Mucosa of stomach (tissue), 1 donor: ENCODE results near the gene CEP41.

Experiments used
- H3K27me3 ChIP-seq: one replicate; pipeline ENCODE4 v1.7.0; 2013; ENCODE audit warnings: mild to moderate bottlenecking, low read length; ENCODE audit not compliant: control insufficient read depth, insufficient read depth
- H3K36me3 ChIP-seq: one replicate; pipeline ENCODE4 v1.7.0; 2013; ENCODE audit warnings: low read length; ENCODE audit not compliant: control insufficient read depth, insufficient read depth
- H3K4me1 ChIP-seq: one replicate; pipeline ENCODE4 v1.7.0; 2013; ENCODE audit warnings: mild to moderate bottlenecking, low read length; ENCODE audit not compliant: control insufficient read depth, insufficient read depth
- H3K4me3 ChIP-seq: one replicate; pipeline ENCODE4 v1.7.0; 2013; ENCODE audit warnings: low read length
- H3K9ac ChIP-seq: one replicate; pipeline ENCODE4 v1.7.0; 2013; ENCODE audit warnings: mild to moderate bottlenecking, low read length, moderate library complexity
- H3K9me3 ChIP-seq: one replicate; pipeline ENCODE4 v1.7.0; 2013; ENCODE audit warnings: mild to moderate bottlenecking, low read length, moderate library complexity; ENCODE audit not compliant: control insufficient read depth
- donor health status: Pancreatic carcinoma.

CEP41 gene

DNA sequence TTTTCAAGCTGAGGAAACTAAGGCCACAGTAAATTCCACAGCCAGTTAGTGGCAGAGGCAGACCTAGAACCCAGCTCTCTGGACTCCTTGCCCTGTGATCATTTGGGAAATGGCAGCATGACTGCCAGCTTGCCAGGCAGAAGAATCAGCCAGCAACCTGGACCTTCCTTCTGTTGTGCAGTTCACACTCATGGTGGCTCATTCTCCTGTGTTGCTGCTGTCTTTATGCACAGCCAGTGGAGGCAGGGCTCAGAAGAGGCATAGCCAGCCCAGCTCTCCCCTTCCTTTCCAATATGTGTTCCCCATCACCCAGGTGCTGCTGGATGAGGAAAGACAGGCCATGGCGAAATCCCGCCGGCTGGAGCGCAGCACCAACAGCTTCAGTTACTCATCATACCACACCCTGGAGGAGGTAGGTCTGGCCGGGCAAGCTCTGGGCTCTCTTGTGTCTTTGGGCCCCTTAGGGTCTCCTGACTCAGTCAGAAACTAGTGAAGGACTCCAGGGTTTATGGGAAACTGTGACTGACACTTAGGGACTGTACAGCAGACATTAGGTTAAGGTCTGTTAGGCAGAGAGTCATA lies 81.4 kb downstream of the CEP41 start:
- no peak overlapping the region for H3K9ac ChIP-seq
- H3K36me3 ChIP-seq = no peaks in the 10 kb centered on the region
- H3K4me1 ChIP-seq = no peaks in the 10 kb centered on the region
- H3K9me3 ChIP-seq = no peaks in the 10 kb centered on the region
- no peaks in the 10 kb centered on the region for H3K27me3 ChIP-seq
- no peak overlapping the region for H3K4me3 ChIP-seq

DNA sequence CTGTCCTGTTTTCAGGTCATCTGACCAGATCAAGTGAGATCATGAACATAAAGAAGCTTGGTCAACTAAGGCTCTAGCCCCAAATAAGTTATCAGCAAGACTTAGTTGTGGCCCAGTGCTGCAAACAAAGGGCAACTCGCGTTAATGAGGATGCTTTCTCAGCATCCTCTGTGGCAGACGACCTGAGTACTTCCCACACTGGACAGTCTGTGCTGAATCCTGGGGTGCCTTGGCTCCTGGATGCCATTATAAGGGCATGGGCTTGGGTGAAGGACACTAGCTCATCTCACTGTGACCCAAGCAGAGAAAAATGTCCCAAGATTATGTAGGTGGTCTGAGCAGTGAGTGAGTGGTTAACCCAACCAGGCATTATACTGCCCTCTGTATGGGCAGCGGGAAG lies 82.3 kb downstream of the CEP41 start:
- Histone ChIP-seq H3K4me3 (no peak overlapping the region), H3K9ac (no peak overlapping the region), H3K4me1 (no peaks in the 10 kb centered on the region), H3K27me3 (no peaks in the 10 kb centered on the region), H3K9me3 (no peaks in the 10 kb centered on the region), H3K36me3 (no peaks in the 10 kb centered on the region)

DNA sequence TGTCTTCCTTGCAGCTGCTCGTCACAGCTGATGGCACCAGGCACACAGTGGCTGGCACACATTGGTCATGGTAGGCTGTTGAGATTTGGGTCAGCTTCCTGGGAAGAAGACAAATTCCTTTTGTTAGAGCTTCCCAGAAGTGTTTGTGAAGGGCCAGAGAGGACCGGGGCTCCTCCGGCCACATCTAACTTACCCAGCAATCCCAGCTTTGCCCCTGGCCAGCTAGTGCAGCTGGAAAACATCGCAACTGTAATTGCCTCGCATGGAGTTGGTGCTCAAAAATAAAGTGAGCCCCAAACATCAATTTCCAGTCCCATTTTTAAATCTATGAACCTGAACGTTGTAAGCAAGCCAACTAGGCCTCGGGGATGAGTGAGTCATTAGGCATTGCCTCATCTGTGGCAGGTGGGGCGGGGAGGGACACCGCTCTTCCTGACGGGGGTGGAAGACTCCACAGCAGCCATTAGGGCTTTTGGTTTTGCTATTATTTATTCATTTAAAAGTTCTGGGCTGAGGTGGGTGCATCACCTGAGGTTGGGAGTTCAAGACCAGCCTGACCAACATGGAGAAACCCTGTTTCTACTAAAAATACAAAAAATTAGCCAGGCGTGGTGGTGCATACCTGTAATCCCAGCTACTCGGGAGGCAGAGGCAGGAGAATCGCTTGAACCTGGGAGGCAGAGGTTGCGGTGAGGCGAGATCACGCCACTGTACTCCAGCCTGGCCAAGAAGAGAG lies 83.8 kb downstream of the CEP41 start:
- H3K36me3 ChIP-seq = no peaks in the 10 kb centered on the region
- H3K4me3 ChIP-seq = no peak overlapping the region
- H3K9me3 ChIP-seq = no peaks in the 10 kb centered on the region
- no peak overlapping the region for H3K9ac ChIP-seq
- no peaks in the 10 kb centered on the region for H3K4me1 ChIP-seq
- H3K27me3 ChIP-seq = no peaks in the 10 kb centered on the region

DNA sequence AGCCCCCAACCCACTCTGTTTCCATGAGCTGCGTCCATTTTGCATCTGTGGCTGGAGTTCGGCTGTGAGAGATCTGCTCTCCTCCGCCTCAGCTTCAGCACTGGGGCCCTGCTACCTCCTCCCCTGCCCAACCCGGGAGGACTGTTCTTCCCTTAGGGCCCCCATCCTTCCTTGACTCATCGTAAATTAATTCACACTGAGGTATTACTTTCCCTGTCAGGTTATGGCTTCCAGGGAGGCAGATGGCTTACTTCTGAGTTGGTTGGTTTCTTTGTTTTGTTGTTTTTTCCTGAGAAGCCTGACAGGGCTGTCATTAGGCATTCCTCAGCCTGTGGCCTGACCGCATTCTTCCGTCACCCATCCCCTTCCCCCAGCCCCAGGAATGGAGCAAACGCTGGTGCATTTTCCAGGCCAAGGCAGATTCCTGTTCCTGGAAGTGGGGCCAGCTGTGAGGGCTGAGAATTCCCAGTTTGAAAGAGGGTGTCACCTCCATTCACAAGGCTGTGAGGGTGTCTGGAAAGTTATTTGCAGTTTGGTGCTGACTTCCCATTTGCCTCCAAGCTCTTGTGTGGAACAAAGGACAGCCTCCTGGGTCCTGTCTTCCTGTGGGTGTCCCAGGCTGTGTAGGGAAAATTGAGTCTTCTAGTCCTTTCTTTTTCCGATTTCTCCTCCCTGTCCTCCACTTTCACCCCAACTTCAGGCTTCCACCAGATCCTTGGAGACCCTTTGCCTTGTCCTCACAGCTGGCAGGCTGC lies 84.5 kb downstream of the CEP41 start:
- H3K9me3 ChIP-seq = no peaks in the 10 kb centered on the region
- no peak overlapping the region for H3K9ac ChIP-seq
- no peaks in the 10 kb centered on the region for H3K36me3 ChIP-seq
- no peaks in the 10 kb centered on the region for H3K4me1 ChIP-seq
- H3K4me3 ChIP-seq = no peak overlapping the region
- H3K27me3 ChIP-seq = no peaks in the 10 kb centered on the region

DNA sequence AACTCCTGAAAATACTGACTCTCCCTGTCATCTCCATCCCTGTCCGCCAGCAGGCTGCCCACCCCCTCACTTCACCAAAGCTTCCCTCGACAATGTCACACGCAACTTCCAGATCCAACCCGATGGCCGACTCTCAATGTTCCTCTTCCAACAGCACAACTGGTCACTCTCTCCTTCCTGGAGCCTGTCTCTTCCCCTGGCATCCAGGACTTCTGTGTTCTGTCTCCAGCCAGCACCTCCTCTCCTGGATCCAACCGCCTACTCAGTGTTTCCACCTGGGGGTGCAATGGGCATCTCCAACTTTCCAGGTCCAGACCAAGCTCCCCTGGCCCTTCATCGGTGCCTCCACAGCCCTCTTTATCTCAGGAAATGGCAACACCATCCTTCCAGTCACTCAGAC lies 87.6 kb downstream of the CEP41 start:
- Histone ChIP-seq H3K36me3 (no peaks in the 10 kb centered on the region), H3K27me3 (no peaks in the 10 kb centered on the region), H3K9ac (no peak overlapping the region), H3K4me3 (no peak overlapping the region), H3K4me1 (no peaks in the 10 kb centered on the region), H3K9me3 (no peaks in the 10 kb centered on the region)

DNA sequence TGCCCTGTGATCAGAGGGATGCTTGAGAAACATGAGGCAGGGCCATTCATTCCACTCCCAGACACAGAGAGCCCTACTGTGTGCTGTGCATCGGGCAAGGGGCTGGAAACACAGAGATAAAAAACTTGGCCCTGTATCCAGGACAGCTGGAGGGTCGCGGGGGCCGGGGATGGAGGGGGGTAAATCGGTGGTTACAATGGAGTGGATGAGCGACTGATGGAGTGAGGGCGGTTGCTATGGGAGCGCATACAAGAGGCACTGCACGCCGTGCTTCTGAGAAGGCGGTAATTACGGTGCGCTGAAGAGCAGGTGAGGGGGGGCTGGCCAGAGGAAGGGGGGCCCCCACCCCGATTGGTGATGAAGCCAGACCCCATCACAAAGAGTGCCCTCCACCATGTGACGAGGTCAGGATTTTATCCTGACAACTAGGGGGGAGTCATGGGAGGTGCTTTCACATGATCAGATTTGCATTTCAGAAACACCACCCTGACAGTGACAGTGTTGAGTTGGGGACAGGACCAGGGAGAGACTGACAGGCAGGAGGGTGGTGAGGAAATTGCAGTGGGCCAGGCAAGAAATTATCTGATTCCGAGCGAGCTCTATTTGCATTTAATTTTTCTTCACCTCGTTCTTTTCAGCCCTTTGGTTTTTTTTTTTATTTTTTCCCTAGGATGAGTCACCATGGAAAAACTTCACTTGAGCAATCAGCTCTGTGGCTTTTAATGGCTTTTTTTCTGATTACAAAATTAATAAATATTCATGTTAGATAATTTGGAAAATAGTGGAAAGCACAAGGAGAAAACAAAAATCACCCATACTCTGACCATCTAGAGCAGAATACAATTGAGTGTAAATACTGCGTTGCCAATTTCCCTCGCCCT lies 88.4 kb downstream of the CEP41 start:
- Histone ChIP-seq H3K36me3 (no peaks in the 10 kb centered on the region), H3K9ac (no peak overlapping the region), H3K4me1 (no peaks in the 10 kb centered on the region), H3K9me3 (no peaks in the 10 kb centered on the region), H3K27me3 (no peaks in the 10 kb centered on the region), H3K4me3 (no peak overlapping the region)

DNA sequence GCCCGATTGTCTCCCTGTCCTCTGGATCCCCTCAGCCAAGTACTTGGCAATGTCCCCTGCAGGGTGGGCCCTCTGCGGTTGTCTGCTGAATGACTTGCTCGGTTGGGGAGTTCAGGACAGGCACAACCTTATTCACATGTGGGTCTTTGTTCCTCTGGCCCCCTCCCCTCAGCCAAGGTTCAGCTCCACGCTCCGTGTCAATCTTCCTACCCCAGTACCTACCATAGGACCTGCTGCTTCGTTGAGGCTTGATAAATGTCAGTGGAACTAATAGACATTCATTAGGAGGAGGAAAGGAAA lies 89.1 kb downstream of the CEP41 start:
- H3K36me3 ChIP-seq = no peaks in the 10 kb centered on the region
- no peaks in the 10 kb centered on the region for H3K9me3 ChIP-seq
- no peaks in the 10 kb centered on the region for H3K27me3 ChIP-seq
- no peak overlapping the region for H3K9ac ChIP-seq
- no peak overlapping the region for H3K4me3 ChIP-seq
- H3K4me1 ChIP-seq = no peaks in the 10 kb centered on the region

DNA sequence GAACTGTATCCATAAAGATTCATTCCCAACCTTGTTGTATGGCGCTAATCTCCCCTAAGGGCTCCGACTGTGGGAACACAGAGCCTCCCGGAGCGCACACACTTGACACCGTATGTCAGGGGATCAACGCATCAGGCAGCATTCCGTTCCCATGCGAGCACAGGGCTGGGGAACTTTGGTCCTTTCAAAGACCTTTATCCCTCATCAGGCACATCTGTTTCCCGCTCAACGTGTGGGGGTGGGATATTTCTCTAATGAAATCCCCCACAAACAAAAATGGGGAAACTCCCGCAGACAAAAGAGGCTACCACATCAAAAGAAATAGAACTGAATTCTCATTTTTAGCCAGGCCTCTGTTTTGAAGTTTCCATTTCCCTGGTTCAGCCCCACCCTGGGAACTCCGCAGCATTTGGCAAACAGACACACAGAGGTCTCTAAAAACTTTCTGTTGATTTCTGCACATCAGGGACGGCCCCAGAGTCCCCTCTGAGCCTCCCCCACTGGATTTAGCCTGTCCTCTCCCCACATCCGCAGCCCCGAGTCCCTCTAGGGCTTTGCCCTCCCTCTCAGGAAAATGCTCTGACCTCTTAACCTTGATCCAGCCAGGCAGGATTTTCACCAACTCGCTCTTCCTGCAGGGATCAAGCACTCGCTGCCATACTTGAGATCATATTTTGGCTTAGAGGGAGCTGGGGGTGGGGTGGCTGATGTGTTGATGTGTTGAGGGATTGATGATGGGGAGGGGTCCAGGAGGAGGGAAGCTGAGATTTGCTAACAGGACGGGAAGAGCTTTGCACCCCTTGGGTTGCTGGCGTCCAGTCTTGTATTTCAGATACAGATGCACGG lies 89.6 kb downstream of the CEP41 start:
- H3K27me3 ChIP-seq = no peaks in the 10 kb centered on the region
- no peaks in the 10 kb centered on the region for H3K4me1 ChIP-seq
- H3K9me3 ChIP-seq = no peaks in the 10 kb centered on the region
- no peaks in the 10 kb centered on the region for H3K36me3 ChIP-seq
- no peak overlapping the region for H3K4me3 ChIP-seq
- no peak overlapping the region for H3K9ac ChIP-seq

DNA sequence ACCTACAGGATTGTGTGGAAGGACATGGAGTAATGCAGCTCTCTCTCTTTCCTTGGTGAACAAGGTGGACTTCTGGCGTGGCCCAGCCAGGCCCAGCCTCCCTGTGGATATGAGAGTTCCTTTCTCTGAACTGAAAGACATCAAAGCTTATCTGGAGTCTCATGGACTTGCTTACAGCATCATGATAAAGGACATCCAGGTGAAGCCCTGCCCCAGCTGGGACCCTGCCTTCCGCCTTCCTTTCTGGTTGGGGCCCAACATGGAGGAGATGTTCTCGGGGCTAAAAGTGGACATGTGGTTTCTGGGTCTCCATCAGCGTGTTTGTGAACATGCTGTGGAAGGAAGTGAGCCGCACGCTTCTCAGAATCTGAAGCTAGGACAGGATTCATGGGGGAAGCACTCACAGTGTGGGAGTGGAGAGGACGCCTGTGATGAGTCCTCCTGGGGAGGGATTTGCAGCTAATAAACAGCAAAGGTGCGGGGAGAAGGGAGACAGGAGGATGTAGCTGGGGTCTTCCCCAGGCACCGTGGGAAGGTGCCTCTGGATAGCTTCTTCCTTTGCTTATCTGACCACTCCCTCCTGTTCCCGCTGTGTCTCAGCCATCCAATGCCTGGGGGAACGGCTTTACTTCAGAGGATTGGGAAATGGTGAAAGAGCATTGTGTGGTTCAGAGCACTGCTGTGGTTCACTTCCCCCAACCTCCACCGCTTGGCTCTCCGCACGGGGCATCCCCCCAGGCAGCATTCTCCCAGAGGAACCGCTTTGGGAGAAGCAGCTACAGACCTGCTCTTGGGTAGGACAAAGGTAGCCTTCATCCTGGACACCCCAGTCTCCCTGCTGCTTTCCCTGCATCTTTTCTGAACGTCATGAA lies 90.7 kb downstream of the CEP41 start:
- Histone ChIP-seq H3K4me3 (no peak overlapping the region), H3K36me3 (no peaks in the 10 kb centered on the region), H3K27me3 (no peaks in the 10 kb centered on the region), H3K9ac (no peak overlapping the region), H3K4me1 (no peaks in the 10 kb centered on the region), H3K9me3 (no peaks in the 10 kb centered on the region)

DNA sequence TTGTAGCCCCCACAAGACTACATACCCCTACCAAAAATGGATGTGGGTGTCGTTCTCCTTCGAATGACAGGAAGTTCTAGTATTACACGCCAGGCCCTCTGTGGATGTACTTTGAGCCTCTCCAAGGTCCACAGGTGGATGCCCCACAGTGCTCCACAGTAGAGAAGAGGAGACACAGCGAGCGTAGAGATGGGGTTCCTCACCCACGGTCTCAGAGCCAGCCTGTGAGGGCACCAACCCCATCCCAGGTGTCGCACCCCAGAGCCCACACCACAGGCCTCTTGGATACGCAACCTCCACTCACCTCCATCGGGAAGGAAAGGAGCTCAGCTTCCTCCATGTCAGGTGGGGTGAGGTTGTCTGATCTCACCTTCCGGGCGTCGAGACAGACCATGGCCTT lies 93.9 kb downstream of the CEP41 start:
- H3K9ac ChIP-seq = no peak overlapping the region
- H3K27me3 ChIP-seq = no peaks in the 10 kb centered on the region
- H3K4me1 ChIP-seq = no peaks in the 10 kb centered on the region
- H3K9me3 ChIP-seq = no peaks in the 10 kb centered on the region
- no peaks in the 10 kb centered on the region for H3K36me3 ChIP-seq
- H3K4me3 ChIP-seq = no peak overlapping the region
